ENCODE results near the gene RPL29.

GRCh38 chr3:52044869-52045619 lies 49.3 kb upstream of the RPL29 start:
- TF ChIP-seq CTCF (IDR thresholded peaks at IDR 0.05; ENCODE audit: insufficient read depth, low read length, poor library complexity, severe bottlenecking) = no peak
- TF ChIP-seq EZH2phosphoT487 (conservative IDR thresholded peaks at IDR 0.05; ENCODE audit: low read length) = no peak

Data from SU-DHL-6 (cell line).